Transverse colon (tissue), 3 donors: ENCODE results near the gene FCHSD1.

Source experiments
- CTCF ChIP-seq, 5 experiments: fragments of 200-600 bp in 3 of 5; fragments of 450-650 bp in 2 of 5; sonication (generic) in 3 of 5; IDR thresholded peaks; 1 replicate in 2 of 5; 2 replicates in 3 of 5; pipeline ENCODE4 v1.5.1; 2016 to 2017; ENCODE audit warnings: antibody characterized with exemption in 5 of 5, inconsistent platforms in 3 of 5, mild to moderate bottlenecking in 2 of 5, moderate library complexity in 1 of 5
- EP300 ChIP-seq: sonication (generic); formaldehyde crosslinking; IDR thresholded peaks from one replicate; pipeline ENCODE4 v1.6.1; 2017; ENCODE audit warnings: antibody characterized with exemption, low read depth
- POLR2A ChIP-seq: fragments of 450-650 bp; IDR thresholded peaks from one replicate; pipeline ENCODE4 v1.6.1; 2016; ENCODE audit warnings: antibody characterized with exemption, mild to moderate bottlenecking, moderate library complexity

- TF ChIP-seq CTCF (IDR thresholded peaks at IDR 0.05) (no peak), POLR2A (no peak), EP300 (no peak)
Measured at GRCh38 chr5:141672071-141672840, 21.0 kb upstream of the FCHSD1 start.
